GM19324 (cell line): ENCODE measurements around the gene NDUFB6.
A peak's percentile ranks its signal among the peaks of the same experiment; 100 is the strongest.
"Not testable (repeated sequence)": the region's sequence is repeated elsewhere in the genome, so short reads cannot be mapped to it uniquely, and the experiment has no call there.

Experiments used
- ATAC-seq: cut with Tn5 transposase; IDR thresholded peaks from one replicate; pipeline ENCODE4 v1.9.1; 2021; ENCODE audit warnings: mild to moderate bottlenecking, moderate library complexity; ENCODE audit not compliant: unreplicated experiment, low FRiP score

NDUFB6 gene

GRCh38 chr9:32571969-32572899 lies 725 bp downstream of the NDUFB6 start:
- peak; percentile 92 for ATAC-seq

GRCh38 chr9:32570262-32570661 lies 2.7 kb downstream of the NDUFB6 start:
- ATAC-seq = no peak

GRCh38 chr9:32566770-32567169 lies 6.2 kb downstream of the NDUFB6 start:
- ATAC-seq = no peak

- ATAC-seq = no peak
Measured at GRCh38 chr9:32565967-32566366, 7.0 kb downstream of the NDUFB6 start.

- no peak for ATAC-seq
Measured at GRCh38 chr9:32558408-32558934, 14.5 kb downstream of the NDUFB6 start.

GRCh38 chr9:32554591-32554990 lies 18.4 kb downstream of the NDUFB6 start:
- no peak for ATAC-seq

- no peak for ATAC-seq
Measured at GRCh38 chr9:32554107-32554506, 18.9 kb downstream of the NDUFB6 start.

- ATAC-seq = peak; percentile 80
Measured at GRCh38 chr9:32552172-32552872, 20.6 kb downstream of the NDUFB6 start, which contains the start of the genes SMIM27 and TOPORS. TSS of gene SMIM27 (plus strand) at chr9:32552327. CDS start at chr9:32552435, 108 bp downstream. TSS of gene TOPORS (minus strand) at chr9:32552586. CDS start at chr9:32552436, 150 bp downstream.

GRCh38 chr9:32551276-32552051 lies 21.5 kb downstream of the NDUFB6 start:
- peak; percentile 3 for ATAC-seq

GRCh38 chr9:32550562-32551275 lies 22.2 kb downstream of the NDUFB6 start:
- peak; percentile 77 for ATAC-seq

- ATAC-seq = no peak
Measured at GRCh38 chr9:32550150-32550561, 22.8 kb downstream of the NDUFB6 start.

GRCh38 chr9:32548213-32548612 lies 24.7 kb downstream of the NDUFB6 start:
- ATAC-seq = not testable (repeated sequence)

GRCh38 chr9:32545884-32546283 lies 27.1 kb downstream of the NDUFB6 start:
- no peak for ATAC-seq

- ATAC-seq = no peak
Measured at GRCh38 chr9:32543047-32543446, 29.9 kb downstream of the NDUFB6 start.

- ATAC-seq = no peak
Measured at GRCh38 chr9:32533816-32534215, 39.1 kb downstream of the NDUFB6 start.

GRCh38 chr9:32533336-32533735 lies 39.6 kb downstream of the NDUFB6 start:
- ATAC-seq = no peak

- no peak for ATAC-seq
Measured at GRCh38 chr9:32526707-32527048, 46.3 kb downstream of the NDUFB6 start.

GRCh38 chr9:32526041-32526706 lies 46.8 kb downstream of the NDUFB6 start, which contains the start of gene RIGI:
TSS of gene RIGI (minus strand) at chr9:32526196. CDS start at chr9:32526166, 30 bp downstream.
- peak; percentile 78 for ATAC-seq

- no peak for ATAC-seq
Measured at GRCh38 chr9:32525709-32526030, 47.3 kb downstream of the NDUFB6 start.
